NB4 (cell line): Measurements from ENCODE around the gene M1AP.

Experiments
- TF ChIP-seq, protein P1 (sequence below): IDR thresholded peaks from 2 replicates; pipeline ENCODE4 v1.6.1; 2011; ENCODE audit warnings: low read depth, low read length
- TF ChIP-seq, protein P2 (sequence below): IDR thresholded peaks from one replicate; pipeline ENCODE4 v1.5.1; 2012; ENCODE audit warnings: low read depth, low read length

DNA sequence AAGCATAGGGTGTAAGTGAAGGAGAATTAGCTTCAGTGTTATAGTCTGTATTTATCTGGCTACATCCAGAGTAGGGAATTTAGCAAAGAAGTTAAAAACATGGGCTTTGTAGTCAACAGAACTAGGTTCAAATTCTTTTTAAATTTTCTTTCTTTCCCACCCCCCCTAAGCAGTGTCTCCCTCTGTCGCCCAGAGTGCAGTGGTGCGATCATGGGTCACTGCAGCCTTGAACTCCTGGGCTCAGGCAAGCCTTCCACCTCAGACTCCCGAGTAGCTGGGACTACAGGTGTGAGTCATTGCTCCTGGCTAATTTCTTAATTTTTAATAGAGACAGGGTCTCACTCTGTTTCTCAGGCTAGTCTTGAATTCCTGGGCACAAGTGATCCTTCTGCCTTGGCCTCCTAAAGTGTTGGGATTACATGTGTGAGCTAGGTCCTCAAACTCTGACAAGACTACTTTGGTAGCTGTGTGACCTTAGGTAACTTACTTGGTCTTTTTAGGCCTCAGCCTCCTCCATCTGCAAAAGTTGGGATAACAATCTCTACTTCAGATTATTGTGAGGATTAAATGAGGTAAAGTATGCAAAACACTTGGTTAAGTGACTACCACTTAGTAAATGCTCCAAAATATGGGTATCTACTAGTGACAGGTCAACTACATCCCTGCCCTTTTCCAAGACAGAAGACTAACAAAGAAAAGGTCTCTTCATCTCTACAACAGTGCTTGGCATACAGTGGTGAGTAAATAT lies 75.8 kb downstream of the M1AP start:
- TF ChIP-seq, protein P1, sequence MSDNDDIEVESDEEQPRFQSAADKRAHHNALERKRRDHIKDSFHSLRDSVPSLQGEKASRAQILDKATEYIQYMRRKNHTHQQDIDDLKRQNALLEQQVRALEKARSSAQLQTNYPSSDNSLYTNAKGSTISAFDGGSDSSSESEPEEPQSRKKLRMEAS = no peak
- TF ChIP-seq, protein P2, sequence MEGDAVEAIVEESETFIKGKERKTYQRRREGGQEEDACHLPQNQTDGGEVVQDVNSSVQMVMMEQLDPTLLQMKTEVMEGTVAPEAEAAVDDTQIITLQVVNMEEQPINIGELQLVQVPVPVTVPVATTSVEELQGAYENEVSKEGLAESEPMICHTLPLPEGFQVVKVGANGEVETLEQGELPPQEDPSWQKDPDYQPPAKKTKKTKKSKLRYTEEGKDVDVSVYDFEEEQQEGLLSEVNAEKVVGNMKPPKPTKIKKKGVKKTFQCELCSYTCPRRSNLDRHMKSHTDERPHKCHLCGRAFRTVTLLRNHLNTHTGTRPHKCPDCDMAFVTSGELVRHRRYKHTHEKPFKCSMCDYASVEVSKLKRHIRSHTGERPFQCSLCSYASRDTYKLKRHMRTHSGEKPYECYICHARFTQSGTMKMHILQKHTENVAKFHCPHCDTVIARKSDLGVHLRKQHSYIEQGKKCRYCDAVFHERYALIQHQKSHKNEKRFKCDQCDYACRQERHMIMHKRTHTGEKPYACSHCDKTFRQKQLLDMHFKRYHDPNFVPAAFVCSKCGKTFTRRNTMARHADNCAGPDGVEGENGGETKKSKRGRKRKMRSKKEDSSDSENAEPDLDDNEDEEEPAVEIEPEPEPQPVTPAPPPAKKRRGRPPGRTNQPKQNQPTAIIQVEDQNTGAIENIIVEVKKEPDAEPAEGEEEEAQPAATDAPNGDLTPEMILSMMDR = no peak
